ENCODE data around the gene ABCG5. TPM values are rescaled to one million over a fixed set of nuclear protein-coding genes. Genes with fewer than 3 reads are reported as not detected.

The ABCG5 gene
- total and polyA plus RNA-seq, 2 experiments from 2014 or later: 0.08 TPM; not detected in 1

GRCh38 chr2:43766006-43766405 lies 72.6 kb downstream of the ABCG5 start:
- Histone ChIP-seq H3K36me3 (ENCODE audit: insufficient read depth) (no peaks in the 10 kb centered on the region), H3K4me3 (no peak overlapping the region), H3K4me2 (no peak overlapping the region), H3K79me2 (replicated peaks; ENCODE audit: insufficient read depth) (no peaks in the 10 kb centered on the region), H3K27ac (ENCODE audit: low read depth) (no peak overlapping the region), H3F3A (replicated peaks; ENCODE audit: low read depth) (no peaks in the 10 kb centered on the region), H3K9me2 (ENCODE audit: insufficient read depth) (no peaks in the 10 kb centered on the region), H3K27me3 (ENCODE audit: insufficient read depth) (no peaks in the 10 kb centered on the region), H2AFZ (no peak overlapping the region), H3K4me1 (ENCODE audit: insufficient read depth) (no peaks in the 10 kb centered on the region), H4K20me1 (replicated peaks; ENCODE audit: insufficient read depth) (no peaks in the 10 kb centered on the region)
- Mint-ChIP-seq H3K27me3 (ENCODE audit: insufficient read depth, low read depth, poor library complexity) (no peaks in the 10 kb centered on the region), H3K4me3 (no peak overlapping the region), H3K4me1 (no peaks in the 10 kb centered on the region), H3K36me3 (ENCODE audit: low read depth) (no peaks in the 10 kb centered on the region), H3K27ac (no peak overlapping the region), H3K9me3 (no peaks in the 10 kb centered on the region)
- TF ChIP-seq ZNF331 (CRISPR knock-in tag; IDR thresholded peaks at IDR 0.05; ENCODE audit: low read depth) (no peak), POLR2AphosphoS5 (IDR thresholded peaks at IDR 0.05; ENCODE audit: low read depth) (no peak), CREB1 (CRISPR knock-in tag; IDR thresholded peaks at IDR 0.05; ENCODE audit: low read depth) (no peak), EZH2phosphoT487 (IDR thresholded peaks at IDR 0.05; ENCODE audit: unreplicated experiment) (no peak), STAT1 (IDR thresholded peaks at IDR 0.05; ENCODE audit: unreplicated experiment) (no peak), EZH2 (IDR thresholded peaks at IDR 0.05; ENCODE audit: low read depth, unreplicated experiment) (no peak), JUNB (IDR thresholded peaks at IDR 0.05; ENCODE audit: unreplicated experiment) (no peak), ZNF114 (CRISPR knock-in tag; IDR thresholded peaks at IDR 0.05) (no peak), ETS1 (IDR thresholded peaks at IDR 0.05) (no peak), NANOG (IDR thresholded peaks at IDR 0.05; ENCODE audit: borderline replicate concordance) (no peak)
- TF ChIP-seq, protein P1, sequence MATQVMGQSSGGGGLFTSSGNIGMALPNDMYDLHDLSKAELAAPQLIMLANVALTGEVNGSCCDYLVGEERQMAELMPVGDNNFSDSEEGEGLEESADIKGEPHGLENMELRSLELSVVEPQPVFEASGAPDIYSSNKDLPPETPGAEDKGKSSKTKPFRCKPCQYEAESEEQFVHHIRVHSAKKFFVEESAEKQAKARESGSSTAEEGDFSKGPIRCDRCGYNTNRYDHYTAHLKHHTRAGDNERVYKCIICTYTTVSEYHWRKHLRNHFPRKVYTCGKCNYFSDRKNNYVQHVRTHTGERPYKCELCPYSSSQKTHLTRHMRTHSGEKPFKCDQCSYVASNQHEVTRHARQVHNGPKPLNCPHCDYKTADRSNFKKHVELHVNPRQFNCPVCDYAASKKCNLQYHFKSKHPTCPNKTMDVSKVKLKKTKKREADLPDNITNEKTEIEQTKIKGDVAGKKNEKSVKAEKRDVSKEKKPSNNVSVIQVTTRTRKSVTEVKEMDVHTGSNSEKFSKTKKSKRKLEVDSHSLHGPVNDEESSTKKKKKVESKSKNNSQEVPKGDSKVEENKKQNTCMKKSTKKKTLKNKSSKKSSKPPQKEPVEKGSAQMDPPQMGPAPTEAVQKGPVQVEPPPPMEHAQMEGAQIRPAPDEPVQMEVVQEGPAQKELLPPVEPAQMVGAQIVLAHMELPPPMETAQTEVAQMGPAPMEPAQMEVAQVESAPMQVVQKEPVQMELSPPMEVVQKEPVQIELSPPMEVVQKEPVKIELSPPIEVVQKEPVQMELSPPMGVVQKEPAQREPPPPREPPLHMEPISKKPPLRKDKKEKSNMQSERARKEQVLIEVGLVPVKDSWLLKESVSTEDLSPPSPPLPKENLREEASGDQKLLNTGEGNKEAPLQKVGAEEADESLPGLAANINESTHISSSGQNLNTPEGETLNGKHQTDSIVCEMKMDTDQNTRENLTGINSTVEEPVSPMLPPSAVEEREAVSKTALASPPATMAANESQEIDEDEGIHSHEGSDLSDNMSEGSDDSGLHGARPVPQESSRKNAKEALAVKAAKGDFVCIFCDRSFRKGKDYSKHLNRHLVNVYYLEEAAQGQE (IDR thresholded peaks at IDR 0.05; ENCODE audit: unreplicated experiment): no peak
- TF ChIP-seq, protein P2, sequence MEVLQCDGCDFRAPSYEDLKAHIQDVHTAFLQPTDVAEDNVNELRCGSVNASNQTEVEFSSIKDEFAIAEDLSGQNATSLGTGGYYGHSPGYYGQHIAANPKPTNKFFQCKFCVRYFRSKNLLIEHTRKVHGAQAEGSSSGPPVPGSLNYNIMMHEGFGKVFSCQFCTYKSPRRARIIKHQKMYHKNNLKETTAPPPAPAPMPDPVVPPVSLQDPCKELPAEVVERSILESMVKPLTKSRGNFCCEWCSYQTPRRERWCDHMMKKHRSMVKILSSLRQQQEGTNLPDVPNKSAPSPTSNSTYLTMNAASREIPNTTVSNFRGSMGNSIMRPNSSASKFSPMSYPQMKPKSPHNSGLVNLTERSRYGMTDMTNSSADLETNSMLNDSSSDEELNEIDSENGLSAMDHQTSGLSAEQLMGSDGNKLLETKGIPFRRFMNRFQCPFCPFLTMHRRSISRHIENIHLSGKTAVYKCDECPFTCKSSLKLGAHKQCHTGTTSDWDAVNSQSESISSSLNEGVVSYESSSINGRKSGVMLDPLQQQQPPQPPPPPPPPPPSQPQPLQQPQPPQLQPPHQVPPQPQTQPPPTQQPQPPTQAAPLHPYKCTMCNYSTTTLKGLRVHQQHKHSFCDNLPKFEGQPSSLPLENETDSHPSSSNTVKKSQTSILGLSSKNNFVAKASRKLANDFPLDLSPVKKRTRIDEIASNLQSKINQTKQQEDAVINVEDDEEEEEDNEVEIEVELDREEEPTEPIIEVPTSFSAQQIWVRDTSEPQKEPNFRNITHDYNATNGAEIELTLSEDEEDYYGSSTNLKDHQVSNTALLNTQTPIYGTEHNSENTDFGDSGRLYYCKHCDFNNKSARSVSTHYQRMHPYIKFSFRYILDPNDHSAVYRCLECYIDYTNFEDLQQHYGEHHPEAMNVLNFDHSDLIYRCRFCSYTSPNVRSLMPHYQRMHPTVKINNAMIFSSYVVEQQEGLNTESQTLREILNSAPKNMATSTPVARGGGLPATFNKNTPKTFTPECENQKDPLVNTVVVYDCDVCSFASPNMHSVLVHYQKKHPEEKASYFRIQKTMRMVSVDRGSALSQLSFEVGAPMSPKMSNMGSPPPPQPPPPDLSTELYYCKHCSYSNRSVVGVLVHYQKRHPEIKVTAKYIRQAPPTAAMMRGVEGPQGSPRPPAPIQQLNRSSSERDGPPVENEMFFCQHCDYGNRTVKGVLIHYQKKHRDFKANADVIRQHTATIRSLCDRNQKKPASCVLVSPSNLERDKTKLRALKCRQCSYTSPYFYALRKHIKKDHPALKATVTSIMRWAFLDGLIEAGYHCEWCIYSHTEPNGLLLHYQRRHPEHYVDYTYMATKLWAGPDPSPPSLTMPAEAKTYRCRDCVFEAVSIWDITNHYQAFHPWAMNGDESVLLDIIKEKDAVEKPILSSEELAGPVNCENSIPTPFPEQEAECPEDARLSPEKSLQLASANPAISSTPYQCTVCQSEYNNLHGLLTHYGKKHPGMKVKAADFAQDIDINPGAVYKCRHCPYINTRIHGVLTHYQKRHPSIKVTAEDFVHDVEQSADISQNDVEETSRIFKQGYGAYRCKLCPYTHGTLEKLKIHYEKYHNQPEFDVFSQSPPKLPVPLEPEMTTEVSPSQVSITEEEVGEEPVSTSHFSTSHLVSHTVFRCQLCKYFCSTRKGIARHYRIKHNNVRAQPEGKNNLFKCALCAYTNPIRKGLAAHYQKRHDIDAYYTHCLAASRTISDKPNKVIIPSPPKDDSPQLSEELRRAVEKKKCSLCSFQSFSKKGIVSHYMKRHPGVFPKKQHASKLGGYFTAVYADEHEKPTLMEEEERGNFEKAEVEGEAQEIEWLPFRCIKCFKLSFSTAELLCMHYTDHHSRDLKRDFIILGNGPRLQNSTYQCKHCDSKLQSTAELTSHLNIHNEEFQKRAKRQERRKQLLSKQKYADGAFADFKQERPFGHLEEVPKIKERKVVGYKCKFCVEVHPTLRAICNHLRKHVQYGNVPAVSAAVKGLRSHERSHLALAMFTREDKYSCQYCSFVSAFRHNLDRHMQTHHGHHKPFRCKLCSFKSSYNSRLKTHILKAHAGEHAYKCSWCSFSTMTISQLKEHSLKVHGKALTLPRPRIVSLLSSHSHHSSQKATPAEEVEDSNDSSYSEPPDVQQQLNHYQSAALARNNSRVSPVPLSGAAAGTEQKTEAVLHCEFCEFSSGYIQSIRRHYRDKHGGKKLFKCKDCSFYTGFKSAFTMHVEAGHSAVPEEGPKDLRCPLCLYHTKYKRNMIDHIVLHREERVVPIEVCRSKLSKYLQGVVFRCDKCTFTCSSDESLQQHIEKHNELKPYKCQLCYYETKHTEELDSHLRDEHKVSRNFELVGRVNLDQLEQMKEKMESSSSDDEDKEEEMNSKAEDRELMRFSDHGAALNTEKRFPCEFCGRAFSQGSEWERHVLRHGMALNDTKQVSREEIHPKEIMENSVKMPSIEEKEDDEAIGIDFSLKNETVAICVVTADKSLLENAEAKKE (CRISPR knock-in tag; IDR thresholded peaks at IDR 0.05): no peak
- TF ChIP-seq, protein P3, sequence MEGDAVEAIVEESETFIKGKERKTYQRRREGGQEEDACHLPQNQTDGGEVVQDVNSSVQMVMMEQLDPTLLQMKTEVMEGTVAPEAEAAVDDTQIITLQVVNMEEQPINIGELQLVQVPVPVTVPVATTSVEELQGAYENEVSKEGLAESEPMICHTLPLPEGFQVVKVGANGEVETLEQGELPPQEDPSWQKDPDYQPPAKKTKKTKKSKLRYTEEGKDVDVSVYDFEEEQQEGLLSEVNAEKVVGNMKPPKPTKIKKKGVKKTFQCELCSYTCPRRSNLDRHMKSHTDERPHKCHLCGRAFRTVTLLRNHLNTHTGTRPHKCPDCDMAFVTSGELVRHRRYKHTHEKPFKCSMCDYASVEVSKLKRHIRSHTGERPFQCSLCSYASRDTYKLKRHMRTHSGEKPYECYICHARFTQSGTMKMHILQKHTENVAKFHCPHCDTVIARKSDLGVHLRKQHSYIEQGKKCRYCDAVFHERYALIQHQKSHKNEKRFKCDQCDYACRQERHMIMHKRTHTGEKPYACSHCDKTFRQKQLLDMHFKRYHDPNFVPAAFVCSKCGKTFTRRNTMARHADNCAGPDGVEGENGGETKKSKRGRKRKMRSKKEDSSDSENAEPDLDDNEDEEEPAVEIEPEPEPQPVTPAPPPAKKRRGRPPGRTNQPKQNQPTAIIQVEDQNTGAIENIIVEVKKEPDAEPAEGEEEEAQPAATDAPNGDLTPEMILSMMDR (conservative IDR thresholded peaks at IDR 0.05; ENCODE audit: low read depth in 2 of 2): no peak
- DNase-seq (ENCODE audit: low spot score): no peak
- no peak for ATAC-seq
